Esophagus squamous epithelium (tissue), 4 donors: ENCODE data around the gene CRACDL.

Experiments used
- CTCF ChIP-seq, 6 experiments: fragments of 450-650 bp in 4 of 6; fragments of 200-600 bp in 2 of 6; sonication (generic) in 2 of 6; IDR thresholded peaks; one replicate each; pipeline ENCODE4 v1.5.1; 2016 to 2019; ENCODE audit warnings: antibody characterized with exemption in 6 of 6, mild to moderate bottlenecking in 4 of 6, moderate library complexity in 4 of 6
- POLR2A ChIP-seq, 4 donors: fragments of 450-650 bp; IDR thresholded peaks; one replicate each; pipeline ENCODE4 v1.6.1; 2017; ENCODE audit warnings: antibody characterized with exemption in 4 of 4, mild to moderate bottlenecking in 4 of 4, moderate library complexity in 3 of 4

- TF ChIP-seq CTCF (IDR thresholded peaks at IDR 0.05) (no peak), POLR2A (IDR thresholded peaks at IDR 0.05) (no peak)
Measured at GRCh38 chr2:98911126-98911375, 25.0 kb downstream of the CRACDL start.
